HG03442 (cell line): ENCODE results near the gene MDP1.

Source experiments
- ATAC-seq: cut with Tn5 transposase; IDR thresholded peaks from one replicate; pipeline ENCODE4 v1.9.1; 2021; ENCODE audit warnings: mild to moderate bottlenecking, moderate library complexity; ENCODE audit not compliant: unreplicated experiment

MDP1 gene

GRCh38 chr14:24215495-24216344 is at the start of gene MDP1:
Gene MDP1, minus strand, starts transcription at chr14:24216066. Its CDS starts 111 bp downstream, at chr14:24215955.
- ATAC-seq = peak; percentile 62

GRCh38 chr14:24264298-24264697 is 48.4 kb upstream of the MDP1 start:
- ATAC-seq = no peak

GRCh38 chr14:24263848-24264247 is 48.0 kb upstream of the MDP1 start:
- ATAC-seq = no peak

- no peak for ATAC-seq
These were observed 47.2 kb upstream of the MDP1 start, which contains the start of gene TGM1 for GRCh38 chr14:24262821-24263733. Gene TGM1, minus strand, starts transcription at chr14:24263177. Its CDS starts 825 bp downstream, at chr14:24262352.

- ATAC-seq = no peak
These were observed 46.1 kb upstream of the MDP1 start for GRCh38 chr14:24261969-24262327.

- no peak for ATAC-seq
These were observed 45.5 kb upstream of the MDP1 start for GRCh38 chr14:24261256-24261968.

GRCh38 chr14:24260780-24261157 is 44.9 kb upstream of the MDP1 start:
- no peak for ATAC-seq

GRCh38 chr14:24260026-24260779 is 44.3 kb upstream of the MDP1 start:
- no peak for ATAC-seq

GRCh38 chr14:24259282-24260025 is 43.6 kb upstream of the MDP1 start:
- ATAC-seq = no peak

GRCh38 chr14:24258548-24259265 is 42.8 kb upstream of the MDP1 start:
- ATAC-seq = no peak

GRCh38 chr14:24258119-24258518 is 42.3 kb upstream of the MDP1 start:
- ATAC-seq = no peak

GRCh38 chr14:24256960-24257359 is 41.1 kb upstream of the MDP1 start:
- no peak for ATAC-seq

GRCh38 chr14:24255931-24256711 is 40.3 kb upstream of the MDP1 start:
- ATAC-seq = no peak

GRCh38 chr14:24255438-24255837 is 39.6 kb upstream of the MDP1 start:
- ATAC-seq = no peak

GRCh38 chr14:24254630-24255392 is 38.9 kb upstream of the MDP1 start:
- ATAC-seq = no peak

GRCh38 chr14:24253936-24254335 is 38.1 kb upstream of the MDP1 start:
- no peak for ATAC-seq

- ATAC-seq = no peak
These were observed 36.6 kb upstream of the MDP1 start for GRCh38 chr14:24252289-24253124.
